HUES64 (cell line): ENCODE data around the gene SNX13. TPM values are rescaled to one million over a fixed set of nuclear protein-coding genes. Genes with fewer than 3 reads are reported as not detected.

Experiments used
- H3K27ac ChIP-seq: 2 replicates; pipeline ENCODE4 v1.7.0; 2013; ENCODE audit warnings: low read depth, low read length, inconsistent platforms
- H3K27me3 ChIP-seq: 2 replicates; pipeline ENCODE4 v1.6.1; 2013; ENCODE audit warnings: mild to moderate bottlenecking, low read length; ENCODE audit not compliant: insufficient read depth
- H3K36me3 ChIP-seq: 2 replicates; pipeline ENCODE4 v1.6.1; 2013; ENCODE audit warnings: mild to moderate bottlenecking, low read length; ENCODE audit not compliant: insufficient read depth
- H3K4me1 ChIP-seq: 2 replicates; pipeline ENCODE4 v1.6.1; 2013; ENCODE audit warnings: mild to moderate bottlenecking, low read length, moderate library complexity; ENCODE audit not compliant: insufficient read depth
- H3K4me3 ChIP-seq: 2 replicates; pipeline ENCODE4 v1.5.1; 2013; ENCODE audit warnings: mild to moderate bottlenecking, low read length, moderate library complexity
- H3K9ac ChIP-seq: 2 replicates; pipeline ENCODE4 v1.6.1; 2013; ENCODE audit warnings: mild to moderate bottlenecking, low read depth, low read length
- H3K9me3 ChIP-seq: 2 replicates; pipeline ENCODE4 v1.6.1; 2013; ENCODE audit warnings: low read depth, low read length; ENCODE audit not compliant: insufficient read depth
- WGBS: fragments of 150-250, 120-280 bp; methylation state at CpG from one replicate; pipeline ENCODE4 v1.1.7; 2013; ENCODE audit warnings: missing lambda C conversion rate; 5-methylcytosine and 5-hydroxymethylcytosine counted together
- polyA plus RNA-seq, 2 experiments: library from polyadenylated mRNA; stranded (reverse); fragments of 50-300 nt; gene quantifications; one replicate each; pipeline ENCODE4 v1.2.3, GENCODE V29; 2013

SNX13 gene
- 16.5 TPM for polyA plus RNA-seq (2013, experiment 1 of 2)
- 17.6 TPM for polyA plus RNA-seq (2013, experiment 2 of 2)

- WGBS = under 1% methylated on average over 66 of the region's 66 CpGs
- Histone ChIP-seq H3K36me3 (no peaks in the 10 kb centered on the region), H3K4me3 (peak within 1 kb of the TSS; percentile 80), H3K4me1 (peaks cover 22% of the 10 kb centered on the region), H3K9me3 (no peaks in the 10 kb centered on the region), H3K27me3 (no peaks in the 10 kb centered on the region), H3K27ac (peak within 1 kb of the TSS; percentile 89), H3K9ac (peak within 1 kb of the TSS; percentile 83)
Observed at GRCh38 chr7:17940302-17940883, at the start of gene SNX13. Gene SNX13 (minus strand): TSS chr7:17940494. CDS start chr7:17940295, 199 bp downstream.

DNA sequence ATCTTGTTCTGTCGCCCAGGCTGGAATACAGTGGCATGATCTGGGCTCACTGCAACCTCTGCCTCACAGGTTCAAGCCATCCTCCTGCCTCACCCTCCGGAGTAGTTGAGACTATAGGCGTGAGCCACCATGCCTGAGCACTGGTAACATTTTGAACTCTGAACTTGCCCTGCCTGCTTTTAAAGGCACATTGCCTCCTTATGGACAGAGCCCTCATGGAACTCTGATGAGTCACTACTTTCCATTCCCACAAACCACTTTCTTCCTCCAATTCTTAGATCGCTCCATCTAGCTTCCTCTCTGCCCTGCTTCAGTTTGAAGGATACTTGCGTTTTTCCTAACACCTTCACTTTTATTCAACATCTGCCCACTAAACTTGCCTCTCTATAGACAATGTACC lies 49.3 kb upstream of the SNX13 start:
- Histone ChIP-seq H3K36me3 (no peaks in the 10 kb centered on the region), H3K9ac (no peak overlapping the region), H3K27me3 (no peaks in the 10 kb centered on the region), H3K4me3 (no peak overlapping the region), H3K27ac (no peak overlapping the region), H3K4me1 (no peaks in the 10 kb centered on the region), H3K9me3 (no peaks in the 10 kb centered on the region)
- WGBS = 93% methylated on average over 5 of the region's 5 CpGs

DNA sequence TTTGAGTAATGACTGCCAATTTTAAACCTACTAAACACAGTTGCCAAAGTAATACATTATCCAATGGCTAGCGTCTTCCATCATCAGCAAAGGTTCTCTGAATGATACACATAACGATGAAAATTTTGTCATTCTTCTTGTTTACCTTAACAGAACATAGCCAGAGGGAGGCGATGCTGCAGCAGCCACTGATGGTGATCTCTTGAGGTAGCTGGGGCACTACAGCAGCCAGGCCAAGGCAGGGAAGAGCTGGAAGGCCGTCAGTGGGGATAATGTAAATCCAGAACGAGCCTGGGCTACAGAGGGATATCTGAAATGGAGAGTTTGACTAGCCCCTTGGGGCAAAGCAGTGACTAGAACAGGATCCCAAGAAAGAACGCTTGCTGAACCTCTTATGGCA lies 48.6 kb upstream of the SNX13 start:
- Histone ChIP-seq H3K4me1 (no peaks in the 10 kb centered on the region), H3K27me3 (no peaks in the 10 kb centered on the region), H3K4me3 (no peak overlapping the region), H3K36me3 (no peaks in the 10 kb centered on the region), H3K27ac (no peak overlapping the region), H3K9me3 (no peaks in the 10 kb centered on the region), H3K9ac (no peak overlapping the region)
- 87% methylated on average over 6 of the region's 6 CpGs for WGBS

DNA sequence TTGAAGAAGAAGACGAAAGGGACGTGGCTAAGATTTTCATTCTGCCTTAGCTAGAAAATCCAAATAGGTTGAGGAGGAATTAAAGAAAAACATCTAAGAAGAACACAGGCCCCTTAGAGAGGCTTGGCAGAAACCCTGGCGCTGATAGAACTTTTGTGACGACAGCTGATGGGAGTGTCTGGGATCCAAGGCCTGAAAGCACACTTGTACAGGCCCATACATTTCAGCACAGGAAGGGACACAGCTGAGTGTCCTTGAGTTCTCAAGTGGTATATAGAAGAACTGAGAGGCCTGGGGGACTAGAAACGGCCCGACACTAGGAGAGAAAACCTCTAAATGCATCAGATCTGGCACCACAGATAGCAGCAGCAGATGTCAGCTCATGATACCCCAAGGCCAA lies 47.8 kb upstream of the SNX13 start:
- Histone ChIP-seq H3K27me3 (no peaks in the 10 kb centered on the region), H3K27ac (no peak overlapping the region), H3K36me3 (no peaks in the 10 kb centered on the region), H3K9me3 (no peaks in the 10 kb centered on the region), H3K4me3 (no peak overlapping the region), H3K9ac (no peak overlapping the region), H3K4me1 (no peaks in the 10 kb centered on the region)
- WGBS = 94% methylated on average over 6 of the region's 6 CpGs

DNA sequence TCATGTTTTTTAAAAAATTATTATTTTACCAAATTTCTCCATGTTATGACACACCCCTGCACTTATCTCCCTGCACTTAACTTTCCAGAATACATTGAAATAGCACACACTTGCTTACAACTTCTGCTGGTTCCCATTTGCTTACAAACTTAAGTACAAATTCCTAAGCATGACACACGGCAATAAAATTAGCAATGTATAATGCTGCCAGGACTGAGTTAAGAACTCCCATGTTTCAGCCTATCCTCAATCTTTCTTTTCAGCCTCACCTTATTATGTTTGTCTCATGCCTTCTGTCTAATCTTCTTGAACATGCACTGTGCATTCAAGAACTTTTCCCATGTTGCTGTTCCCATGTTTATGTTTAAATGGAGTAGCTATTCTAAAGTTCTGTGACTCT lies 46.6 kb upstream of the SNX13 start:
- 86% methylated on average over 1 of the region's 1 CpG for WGBS
- no peaks in the 10 kb centered on the region for H3K4me1 ChIP-seq
- H3K36me3 ChIP-seq = no peaks in the 10 kb centered on the region

GRCh38 chr7:17985473-17986239 lies 45.4 kb upstream of the SNX13 start:
- no peak overlapping the region for H3K9ac ChIP-seq
- 92% methylated on average over 6 of the region's 6 CpGs for WGBS
- H3K36me3 ChIP-seq = no peaks in the 10 kb centered on the region
- H3K4me1 ChIP-seq = no peaks in the 10 kb centered on the region
- H3K27ac ChIP-seq = no peak overlapping the region
- H3K4me3 ChIP-seq = no peak overlapping the region
- no peaks in the 10 kb centered on the region for H3K27me3 ChIP-seq
- H3K9me3 ChIP-seq = no peaks in the 10 kb centered on the region

More for the DNA sequence above, 46.6 kb upstream of the SNX13 start:
- Histone ChIP-seq H3K27me3 (no peaks in the 10 kb centered on the region), H3K27ac (no peak overlapping the region), H3K4me3 (no peak overlapping the region), H3K9ac (no peak overlapping the region), H3K9me3 (no peaks in the 10 kb centered on the region)

DNA sequence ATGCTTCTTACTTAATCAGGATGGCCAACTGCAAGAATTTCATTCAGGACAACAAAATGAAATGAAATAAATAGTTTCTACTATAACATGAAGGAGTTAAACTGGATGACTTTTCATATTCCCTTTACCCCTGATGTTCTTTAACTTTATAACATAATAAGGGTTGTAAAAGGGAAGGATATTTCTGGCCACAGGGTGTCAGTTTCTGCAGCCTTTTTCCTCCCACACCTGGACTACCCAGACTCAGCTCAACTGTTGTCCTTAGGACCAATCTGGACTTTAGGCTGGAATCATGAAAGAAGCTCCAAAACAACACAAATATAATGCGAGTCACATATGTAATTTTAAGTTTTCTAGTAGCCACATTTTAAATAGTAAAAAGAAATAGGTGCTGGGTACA lies 44.0 kb upstream of the SNX13 start:
- no CpG with 5 or more reads among the region's 1 CpG for WGBS
- Histone ChIP-seq H3K4me1 (no peaks in the 10 kb centered on the region), H3K27ac (no peak overlapping the region), H3K36me3 (no peaks in the 10 kb centered on the region), H3K4me3 (no peak overlapping the region), H3K9ac (no peak overlapping the region), H3K9me3 (no peaks in the 10 kb centered on the region), H3K27me3 (no peaks in the 10 kb centered on the region)

DNA sequence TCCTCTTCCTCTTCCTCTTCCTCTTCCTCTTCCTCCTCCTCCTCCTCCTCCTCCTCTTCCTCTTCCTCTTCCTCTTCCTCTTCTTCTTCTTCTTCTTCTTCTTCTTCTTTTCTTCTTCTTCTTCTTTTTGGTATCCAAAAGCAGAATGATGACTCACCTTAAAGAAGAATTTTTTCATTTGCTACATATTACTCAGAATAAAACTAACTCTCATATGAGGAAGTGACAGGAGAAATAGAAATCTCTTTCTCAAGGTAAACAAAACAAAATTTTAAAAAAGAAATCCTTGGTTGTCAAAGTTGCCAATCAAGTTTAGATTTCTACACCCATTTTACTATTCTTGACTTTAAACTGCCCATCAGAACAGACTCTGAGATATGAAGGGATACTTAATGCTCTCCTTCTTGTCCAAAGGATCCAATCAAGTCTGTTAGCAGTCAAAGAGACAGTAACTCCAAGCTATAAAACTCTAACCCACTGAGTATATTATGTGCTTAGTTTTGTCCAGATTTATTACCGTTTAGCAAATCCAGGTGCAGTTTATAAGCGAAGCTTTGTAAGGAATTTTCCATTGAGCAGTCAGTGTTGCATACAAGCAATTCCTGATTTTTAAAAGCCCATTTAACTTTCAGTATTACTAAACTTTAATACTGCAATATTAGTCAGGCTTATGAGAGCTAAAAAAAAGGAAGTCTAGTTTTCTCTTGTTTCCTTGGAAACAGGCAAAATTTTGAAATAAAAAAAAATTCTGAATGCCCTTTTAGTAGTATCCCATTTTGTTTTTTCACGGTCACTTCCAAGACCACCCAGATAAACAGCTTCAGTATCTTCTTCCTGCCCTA lies 43.1 kb upstream of the SNX13 start:
- Histone ChIP-seq H3K4me3 (no peak overlapping the region), H3K4me1 (no peaks in the 10 kb centered on the region), H3K36me3 (no peaks in the 10 kb centered on the region), H3K27me3 (no peaks in the 10 kb centered on the region), H3K9ac (no peak overlapping the region), H3K27ac (no peak overlapping the region), H3K9me3 (no peaks in the 10 kb centered on the region)
- 97% methylated on average over 3 of the region's 3 CpGs for WGBS

- Histone ChIP-seq H3K4me1 (no peaks in the 10 kb centered on the region), H3K4me3 (no peak overlapping the region), H3K36me3 (no peaks in the 10 kb centered on the region), H3K27me3 (no peaks in the 10 kb centered on the region), H3K27ac (no peak overlapping the region), H3K9me3 (no peaks in the 10 kb centered on the region), H3K9ac (no peak overlapping the region)
- no CpG with 5 or more reads among the region's 2 CpGs for WGBS
Observed at GRCh38 chr7:17976952-17977351, 36.7 kb upstream of the SNX13 start.

GRCh38 chr7:17971411-17971810 lies 31.1 kb upstream of the SNX13 start:
- Histone ChIP-seq H3K4me1 (no peaks in the 10 kb centered on the region), H3K36me3 (no peaks in the 10 kb centered on the region), H3K9me3 (no peaks in the 10 kb centered on the region), H3K27me3 (no peaks in the 10 kb centered on the region), H3K4me3 (no peak overlapping the region), H3K9ac (no peak overlapping the region), H3K27ac (no peak overlapping the region)
- 95% methylated on average over 2 of the region's 2 CpGs for WGBS
